HepG2 (cell line): ENCODE results near the gene ADAM10. TPM values are rescaled to one million over a fixed set of nuclear protein-coding genes. Genes with fewer than 3 reads are reported as not detected.

ENCODE experiments used
- ATAC-seq: fragments of 200-7000 bp; cut with Tn5 transposase; 3 replicates; pipeline ENCODE4 v1.9.1; 2020; ENCODE audit warnings: mild to moderate bottlenecking, moderate library complexity
- BruUV-seq: library from RNA; stranded (reverse); fragments of 400-500 nt; replicated peaks from 2 replicates; lab custom pipeline; 2021; lab: Mats Ljungman, UMichigan
- CTCF ChIA-PET: fragments of 300-600 bp; formaldehyde crosslinking; extraction: SDS; loops from one replicate; lab custom pipeline; 2021; ENCODE audit warnings: low total read pairs, inconsistent platforms, low intra/inter-chr PET ratio; lab: Yijun Ruan, JAX
- POLR2A ChIA-PET: fragments of 350-600 bp; sonication (Branson Sonifier 250); formaldehyde crosslinking; loops from one replicate; lab custom pipeline; 2020; ENCODE audit warnings: antibody characterized with exemption, inconsistent platforms; lab: Yijun Ruan, JAX
- DNase-seq: peaks from one replicate; pipeline ENCODE4 v3.0.0-alpha.2; 2015; ENCODE audit warnings: low spot score
- FAIRE-seq: peaks from 3 replicates; lab custom pipeline; 2011; peaks lifted over from hg19 to GRCh38; lab: Jason Lieb, UNC
- H2AFZ ChIP-seq: one replicate; pipeline ENCODE4 v1.6.1; 2011; ENCODE audit warnings: low read length, inconsistent platforms
- H3K27ac ChIP-seq: fragments of 300-600 bp; 3 replicates; pipeline ENCODE4 v1.8.0; 2011; ENCODE audit warnings: mixed run types, mild to moderate bottlenecking, mixed read lengths, low read length, inconsistent platforms; ENCODE audit not compliant: insufficient read depth; ENCODE audit errors: extremely low read length
- H3K27me3 ChIP-seq, 2 experiments: fragments of 200-600 bp in 1 of 2; 2 replicates in 1 of 2; 3 replicates in 1 of 2; pipeline versions ENCODE4 v1.6.0 to v1.8.0; 2011; ENCODE audit warnings: low read length in 2 of 2, mild to moderate bottlenecking in 2 of 2, moderate library complexity in 2 of 2, inconsistent platforms in 1 of 2; ENCODE audit not compliant: insufficient read depth in 2 of 2, control insufficient read depth in 1 of 2
- H3K36me3 ChIP-seq, 2 experiments: fragments of 200-600 bp in 1 of 2; replicated peaks in 1 of 2; 2 replicates in 1 of 2; 3 replicates in 1 of 2; pipeline versions ENCODE4 v1.5.1 to v1.8.0; 2011; ENCODE audit warnings: low read length in 2 of 2, inconsistent platforms in 1 of 2; ENCODE audit not compliant: insufficient read depth in 2 of 2, control insufficient read depth in 1 of 2
- H3K4me1 ChIP-seq: 2 replicates; pipeline ENCODE4 v1.5.1; 2012; ENCODE audit warnings: low read length, inconsistent platforms; ENCODE audit not compliant: insufficient read depth
- H3K4me2 ChIP-seq: 2 replicates; pipeline ENCODE4 v1.6.0; 2011; ENCODE audit warnings: low read depth, low read length, inconsistent platforms
- H3K4me3 ChIP-seq, 3 experiments: fragments of 200-600 bp in 1 of 3; sonication (generic), shearing (Covaris generic) in 1 of 3; replicated peaks in 1 of 3; 2 replicates each; pipeline ENCODE4 v1.5.1; 2011 to 2016; ENCODE audit warnings: low read length in 3 of 3, inconsistent platforms in 2 of 3, low read depth in 2 of 3, mild to moderate bottlenecking in 2 of 3, control low read depth in 1 of 3, mixed read lengths in 1 of 3; ENCODE audit not compliant: insufficient read depth in 1 of 3
- H3K79me2 ChIP-seq: one replicate; pipeline ENCODE4 v1.6.1; 2011; ENCODE audit warnings: low read length, inconsistent platforms; ENCODE audit not compliant: insufficient read depth
- H3K9ac ChIP-seq: 2 replicates; pipeline ENCODE4 v1.6.0; 2011; ENCODE audit warnings: mild to moderate bottlenecking, low read depth, low read length, inconsistent platforms; ENCODE audit not compliant: insufficient read depth
- H3K9me3 ChIP-seq: 2 replicates; pipeline ENCODE4 v1.5.1; 2012; ENCODE audit warnings: mild to moderate bottlenecking, low read length
- H4K20me1 ChIP-seq: 2 replicates; pipeline ENCODE4 v1.6.0; 2011; ENCODE audit warnings: inconsistent platforms, mild to moderate bottlenecking, low read length, moderate library complexity; ENCODE audit not compliant: insufficient read depth
- ELF4 ChIP-seq: sonication (generic); formaldehyde crosslinking; IDR thresholded peaks from 2 replicates; pipeline ENCODE4 v1.5.0; 2020; ENCODE audit warnings: missing genetic modification reagents, mild to moderate bottlenecking, moderate library complexity, borderline replicate concordance
- MLX ChIP-seq: IDR thresholded peaks from 2 replicates; pipeline ENCODE4 v1.6.1; 2016
- SAP130 ChIP-seq: IDR thresholded peaks from 2 replicates; pipeline ENCODE4 v1.6.1; 2016; ENCODE audit warnings: low read depth
- TRIM22 ChIP-seq: fragments of 450-650 bp; IDR thresholded peaks from 2 replicates; pipeline ENCODE4 v1.6.1; 2017
- ZBTB3 ChIP-seq: sonication (generic); formaldehyde crosslinking; IDR thresholded peaks from 2 replicates; pipeline ENCODE4 v1.4.0; 2020; ENCODE audit warnings: low read depth, mild to moderate bottlenecking, moderate library complexity, missing genetic modification reagents, borderline replicate concordance
- ZBTB8A ChIP-seq: sonication (generic); formaldehyde crosslinking; IDR thresholded peaks from 2 replicates; pipeline ENCODE4 v1.4.0; 2020; ENCODE audit warnings: mild to moderate bottlenecking, low read depth, missing genetic modification reagents, borderline replicate concordance
- ZFP1 ChIP-seq: IDR thresholded peaks from 2 replicates; pipeline ENCODE4 v1.6.1; 2016
- WGBS: methylation state at CpG from one replicate; pipeline ENCODE4 v1.1.6; 2017; ENCODE audit warnings: low lambda C conversion rate; 5-methylcytosine and 5-hydroxymethylcytosine counted together
- in situ Hi-C: cut with HindIII; loops from 2 replicates; pipeline ENCODE4 v1.10.0; 2017; ENCODE audit warnings: low pct_unique_long_range_greater_than_20kb; ENCODE audit not compliant: extremely low pct_ligation_motif_present
- intact Hi-C: fragments of 100-400 bp; cut with micrococcal nuclease; formaldehyde crosslinking; loops from one replicate; pipeline ENCODE4 v1.10.0; 2022; ENCODE audit not compliant: unreplicated experiment
- polyA plus RNA-seq, 8 experiments: library from polyadenylated mRNA; depleted of rRNA in 3 of 8; stranded (reverse) in 7 of 8; unstranded in 1 of 8; fragments of >200 nt; fragmentation: Illumina TruSeq in 4 of 8; extraction: Trizol in 4 of 8; gene quantifications; 2 replicates each; pipeline versions ENCODE4 v1.2.1 to v1.2.3, GENCODE V29; 2011 to 2016; ENCODE audit warnings: low read depth in 4 of 8, missing spikeins in 1 of 8, mixed read lengths in 1 of 8; ENCODE audit not compliant: insufficient read depth in 1 of 8
- total RNA-seq, 5 experiments: library from RNA; depleted of rRNA; stranded (reverse); fragments of >200 nt; fragmentation: Illumina TruSeq; extraction: Trizol; gene quantifications; 2 replicates each; pipeline ENCODE4 v1.2.3, GENCODE V29; 2016; ENCODE audit warnings: low read depth in 1 of 5

Gene ADAM10
- total and polyA plus RNA-seq, 2 of the 13 experiments (the other 11 are each of a cell fraction or from before 2014, with no cell fraction given) = 92.7 to 125 TPM

DNA sequence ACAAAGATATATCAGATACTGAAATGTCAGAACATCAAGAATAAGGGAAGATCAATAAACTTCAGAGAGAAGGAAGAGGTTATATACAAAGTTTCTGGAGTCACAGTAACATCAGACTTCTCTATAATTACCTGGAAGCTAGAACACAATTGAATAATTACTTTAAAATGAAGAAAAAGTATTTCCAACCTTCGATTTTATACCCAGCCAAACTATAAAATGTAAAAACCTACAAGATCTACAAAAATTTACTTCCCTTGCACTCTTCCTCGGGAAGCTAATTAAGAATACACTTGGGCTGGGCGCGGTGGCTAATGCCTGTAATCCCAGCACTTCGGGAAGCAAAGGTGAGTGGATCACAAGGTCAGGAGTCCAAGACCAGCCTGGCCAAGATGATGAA is 15.0 kb upstream of the ADAM10 start:
- 41% methylated on average over 5 of the region's 5 CpGs for WGBS
- TF ChIP-seq SAP130 (CRISPR knock-in tag) (no peak), TRIM22 (no peak), ELF4 (CRISPR knock-in tag) (no peak), ZBTB8A (CRISPR knock-in tag) (no peak), ZFP1 (peak; percentile 99)
- TF ChIP-seq, all 625 proteins: peak for 1
- ATAC-seq (no peak), FAIRE-seq (no peak), DNase-seq (no peak)
- intact Hi-C loops = no loop called here
- ChIA-PET CTCF (no interaction called here), POLR2A (no interaction called here)
- in situ Hi-C loops = no loop called here
- Histone ChIP-seq H3K4me1 (peaks cover 7% of the 10 kb centered on the region), H2AFZ (no peak overlapping the region), H3K9me3 (peaks cover 8% of the 10 kb centered on the region), H3K27me3 (no peaks in the 10 kb centered on the region), H4K20me1 (no peaks in the 10 kb centered on the region), H3K9ac (no peak overlapping the region), H3K4me3 (no peak overlapping the region), H3K36me3 (no peaks in the 10 kb centered on the region), H3K4me2 (no peak overlapping the region), H3K27ac (no peak overlapping the region), H3K79me2 (no peaks in the 10 kb centered on the region)
- BruUV-seq = no TSS peak

DNA sequence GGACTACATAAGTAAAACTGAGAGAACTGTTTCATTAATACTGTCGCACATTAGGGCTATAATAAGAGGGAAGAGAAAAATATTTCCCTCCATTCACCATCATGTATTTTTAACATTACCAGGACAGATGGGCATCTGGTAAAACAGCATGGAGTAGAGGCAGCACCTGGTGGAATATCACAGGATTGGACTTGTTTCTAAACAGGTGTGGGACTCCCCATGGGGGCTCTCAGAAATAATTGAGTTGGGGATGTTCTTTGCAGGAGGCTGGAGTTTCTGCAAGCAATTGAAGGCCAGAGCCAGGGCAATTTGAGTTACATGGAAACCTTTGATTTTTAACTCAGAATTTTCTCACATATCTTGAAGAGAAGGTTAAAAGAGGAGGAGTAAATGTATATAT is 13.2 kb upstream of the ADAM10 start:
- in situ Hi-C loops (no loop called here), intact Hi-C loops (no loop called here)
- ATAC-seq = no peak
- H3K4me3 ChIP-seq = no peak overlapping the region
- H3K27me3 ChIP-seq = no peaks in the 10 kb centered on the region
- no peak for FAIRE-seq
- H3K27ac ChIP-seq = no peak overlapping the region
- no TSS peak for BruUV-seq
- H3K9me3 ChIP-seq = peaks cover 8% of the 10 kb centered on the region
- 0% methylated on average over 1 of the region's 1 CpG for WGBS
- no peaks in the 10 kb centered on the region for H3K36me3 ChIP-seq
- DNase-seq = no peak
- TF ChIP-seq ZBTB3 (CRISPR knock-in tag) (no peak), MLX (CRISPR knock-in tag) (no peak)
- TF ChIP-seq, all 625 proteins: peak for 0
- peaks cover 7% of the 10 kb centered on the region for H3K4me1 ChIP-seq
- CTCF ChIA-PET = no interaction called here
- no peak overlapping the region for H3K4me2 ChIP-seq
- no peak overlapping the region for H3K9ac ChIP-seq
- no peaks in the 10 kb centered on the region for H4K20me1 ChIP-seq
- H3K79me2 ChIP-seq = no peaks in the 10 kb centered on the region
- H2AFZ ChIP-seq = no peak overlapping the region
- POLR2A ChIA-PET = interaction anchor here (1.0 kb wide), 1 partner anchor 13 kb away, joined by 3 read pairs; the partner anchor contains the start of gene ADAM10
